HG02852 (cell line): Measurements from ENCODE around the gene PRKG1.

Experiments used
- ATAC-seq: cut with Tn5 transposase; IDR thresholded peaks from one replicate; pipeline ENCODE4 v1.9.1; 2021; ENCODE audit warnings: mild to moderate bottlenecking, moderate library complexity; ENCODE audit not compliant: unreplicated experiment

Gene PRKG1

GRCh38 chr10:51770709-51771108, 696.4 kb downstream of the PRKG1 start:
- no peak for ATAC-seq

DNA sequence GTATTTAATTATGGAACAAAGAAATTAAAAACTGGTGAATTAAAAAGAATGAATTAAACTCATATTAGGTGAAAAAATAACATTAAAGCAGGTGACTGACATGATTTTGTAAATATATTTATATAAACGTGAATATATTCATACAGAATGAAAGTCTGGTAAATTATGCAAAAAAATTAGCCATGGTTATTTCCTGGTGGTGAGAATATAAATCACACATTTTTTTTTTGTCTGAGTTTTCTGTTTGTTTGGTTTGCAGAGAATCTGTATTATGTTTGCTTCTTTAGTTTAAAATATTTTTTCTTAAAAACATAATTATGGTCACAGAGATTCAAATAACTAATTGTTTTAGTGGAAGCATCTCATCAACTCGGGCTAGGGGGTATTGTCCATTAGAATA, 698.1 kb downstream of the PRKG1 start:
- no peak for ATAC-seq

GRCh38 chr10:51773681-51774080, 699.4 kb downstream of the PRKG1 start:
- ATAC-seq = no peak

DNA sequence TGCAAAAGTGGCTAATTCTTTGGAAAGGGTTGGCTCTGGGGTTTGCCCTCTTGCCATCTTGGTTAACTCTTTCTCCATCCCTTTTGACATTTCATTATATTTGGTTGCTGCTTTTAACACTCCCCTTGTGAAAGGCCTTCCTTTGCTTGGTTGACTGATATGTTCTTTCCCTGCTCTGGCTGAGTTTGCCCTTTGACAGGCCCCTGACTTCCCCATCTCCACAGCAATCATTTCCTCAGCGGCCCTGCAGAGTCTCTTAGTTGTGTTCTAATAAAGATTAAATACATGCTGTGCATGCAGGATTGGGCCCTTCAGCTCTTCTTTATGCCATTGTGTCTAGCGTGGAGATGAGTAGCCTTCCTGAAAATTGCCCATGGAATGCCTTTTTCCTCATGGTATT, 709.7 kb downstream of the PRKG1 start:
- ATAC-seq = no peak

DNA sequence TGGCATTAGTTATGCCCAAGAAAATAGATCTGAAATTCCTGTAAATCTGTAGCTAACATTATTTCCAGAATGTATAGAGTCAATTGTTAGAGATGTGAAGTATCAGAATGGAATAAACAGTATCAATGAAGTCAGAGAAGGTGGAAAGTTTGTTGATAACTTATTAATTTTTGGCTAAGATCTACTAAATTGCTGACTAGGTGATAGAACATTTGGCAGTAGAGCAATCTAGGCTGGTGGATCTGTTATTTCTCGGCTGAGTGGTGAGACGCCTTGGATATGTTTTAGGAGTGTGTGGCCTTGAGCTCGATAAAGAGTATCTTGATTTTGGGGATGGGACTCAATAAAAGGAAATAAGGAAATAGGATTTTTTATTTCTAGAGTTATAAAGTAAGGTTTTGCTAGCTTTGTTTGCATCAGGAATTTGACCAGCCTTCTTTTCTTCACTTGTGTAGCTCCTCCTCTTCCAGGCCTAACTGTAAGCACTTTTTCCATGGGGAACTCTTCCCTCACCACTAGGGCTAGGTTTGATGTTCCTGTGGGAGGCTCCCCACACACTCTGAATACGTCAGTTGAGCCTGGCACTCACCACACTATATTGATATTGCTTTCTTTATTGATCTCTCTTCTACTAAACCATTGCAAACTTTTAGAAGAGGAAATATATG, 711.9 kb downstream of the PRKG1 start:
- ATAC-seq = no peak

DNA sequence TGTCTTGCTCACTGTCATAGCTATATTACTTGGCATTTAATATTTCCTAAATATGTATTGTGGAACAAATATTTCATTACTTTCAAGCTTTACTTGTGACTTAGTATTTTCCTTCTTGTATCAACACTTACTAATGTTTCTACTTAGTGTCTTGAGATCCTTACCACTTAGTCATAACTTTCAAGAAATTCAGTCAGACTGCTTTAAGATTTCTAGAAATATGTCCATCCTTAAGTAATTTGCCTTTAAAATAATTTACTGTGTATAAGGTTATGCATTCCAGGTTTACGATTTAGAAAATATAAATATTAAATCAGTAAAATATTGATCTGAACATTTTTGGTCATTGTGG, 712.4 kb downstream of the PRKG1 start:
- ATAC-seq = no peak

GRCh38 chr10:51788273-51788672, 714.0 kb downstream of the PRKG1 start:
- no peak for ATAC-seq

DNA sequence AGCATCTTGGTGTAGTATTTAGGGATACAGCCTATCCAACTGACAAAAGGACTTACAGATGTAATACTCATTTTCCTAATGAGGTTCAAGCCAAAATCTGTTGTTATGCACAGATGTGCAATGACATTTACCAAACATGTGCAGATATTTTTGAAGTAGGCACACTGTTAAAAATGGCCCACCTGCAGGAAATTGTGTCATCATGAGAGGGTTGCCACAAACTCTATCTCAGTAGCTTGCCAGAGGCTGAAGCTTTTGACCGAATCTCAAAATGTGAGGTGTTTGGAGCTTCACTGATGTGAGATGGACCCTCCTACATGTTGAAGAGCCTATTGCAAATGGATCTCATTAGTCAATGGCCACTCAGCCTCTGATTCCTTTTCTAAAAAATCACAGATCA, 714.8 kb downstream of the PRKG1 start:
- ATAC-seq = no peak

DNA sequence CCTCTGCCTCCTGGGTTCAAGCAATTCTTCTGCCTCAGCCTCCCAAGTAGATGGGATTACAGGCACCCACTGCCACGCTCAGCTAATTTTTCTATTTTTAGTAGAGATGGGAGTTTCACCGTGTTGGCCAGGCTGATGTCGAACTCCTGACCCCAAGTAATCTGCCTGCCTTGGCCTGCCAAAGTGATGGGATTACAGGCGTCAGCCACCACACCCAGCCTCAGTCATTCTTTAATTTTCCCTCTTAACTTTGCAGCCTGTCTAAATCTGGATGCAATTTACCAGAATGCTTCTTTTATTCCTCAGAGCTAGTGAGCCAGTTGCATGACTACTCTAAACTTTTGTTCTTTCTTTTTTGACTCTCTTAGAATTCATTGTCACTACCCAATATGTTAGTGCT, 715.6 kb downstream of the PRKG1 start:
- ATAC-seq = no peak

DNA sequence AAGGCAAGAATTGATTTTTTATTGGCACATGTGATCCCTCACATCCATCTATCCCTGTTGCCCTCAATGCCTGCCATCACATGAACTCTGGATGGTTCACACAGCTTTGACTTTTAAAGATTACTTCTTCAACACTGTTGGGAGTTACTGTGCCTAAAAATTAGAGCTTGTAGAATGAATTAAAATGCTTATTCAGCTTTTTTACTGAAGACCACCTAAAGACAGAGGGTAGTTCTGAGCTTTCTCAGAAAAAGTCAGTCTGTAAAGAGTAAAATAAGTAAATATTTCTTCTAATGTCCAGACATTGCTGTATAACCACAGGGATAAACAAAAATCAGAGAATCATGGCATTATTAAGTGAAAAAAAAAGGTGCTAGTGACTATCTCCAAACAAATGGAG, 718.4 kb downstream of the PRKG1 start:
- ATAC-seq = no peak

DNA sequence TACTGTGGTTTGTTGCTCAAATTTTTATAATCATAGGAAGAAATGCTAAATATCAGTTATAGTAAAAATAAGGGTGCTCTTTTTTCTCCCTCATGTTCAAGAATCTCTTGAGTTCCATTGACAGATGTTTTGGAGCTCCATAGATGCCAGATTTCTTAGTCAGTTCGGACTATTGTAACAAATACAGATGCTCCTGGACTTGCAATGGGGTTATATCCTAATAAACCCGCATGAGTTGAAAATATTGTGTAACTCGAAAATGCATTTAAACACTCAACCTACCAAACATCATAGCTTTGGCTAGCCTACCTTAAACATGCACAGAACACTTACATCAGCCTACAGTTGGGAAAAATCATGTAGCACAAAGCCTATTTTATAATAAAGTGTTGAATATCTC, 725.8 kb downstream of the PRKG1 start:
- no peak for ATAC-seq

DNA sequence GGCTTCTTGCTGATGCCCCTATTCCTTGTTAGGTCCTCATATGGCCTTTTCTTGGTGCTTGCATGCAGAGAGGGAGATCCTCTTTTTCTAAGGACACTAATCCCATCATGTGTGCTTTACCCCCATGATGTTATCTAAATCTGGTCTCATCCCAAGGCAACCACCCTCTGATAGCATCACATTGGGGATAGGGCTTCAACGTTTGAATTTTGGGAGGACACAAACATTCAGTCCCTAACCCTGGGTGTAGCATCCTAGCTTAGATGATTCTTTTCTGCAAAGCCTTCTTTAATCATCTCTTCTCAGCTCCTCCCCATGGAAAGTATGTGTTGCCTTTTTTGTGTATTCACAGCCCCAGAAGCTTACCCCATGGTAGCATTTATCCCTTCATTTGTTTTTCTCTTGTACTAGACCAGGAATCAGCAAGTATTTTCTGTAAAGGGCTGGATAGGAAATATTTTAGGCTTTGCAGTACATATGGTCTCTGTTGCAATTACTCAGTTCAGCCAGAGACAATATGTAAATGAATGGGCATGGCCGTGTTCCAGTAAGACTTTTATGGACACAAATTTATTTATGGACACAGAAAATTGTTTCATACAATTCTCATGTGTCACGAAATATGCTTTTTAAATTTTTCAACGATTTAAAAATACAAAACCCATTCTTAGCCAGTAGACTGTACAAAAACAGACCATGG, 726.6 kb downstream of the PRKG1 start:
- ATAC-seq = no peak

GRCh38 chr10:51802030-51802429, 727.7 kb downstream of the PRKG1 start:
- no peak for ATAC-seq

- ATAC-seq = no peak
Observed at GRCh38 chr10:51804866-51805265, 730.6 kb downstream of the PRKG1 start.

DNA sequence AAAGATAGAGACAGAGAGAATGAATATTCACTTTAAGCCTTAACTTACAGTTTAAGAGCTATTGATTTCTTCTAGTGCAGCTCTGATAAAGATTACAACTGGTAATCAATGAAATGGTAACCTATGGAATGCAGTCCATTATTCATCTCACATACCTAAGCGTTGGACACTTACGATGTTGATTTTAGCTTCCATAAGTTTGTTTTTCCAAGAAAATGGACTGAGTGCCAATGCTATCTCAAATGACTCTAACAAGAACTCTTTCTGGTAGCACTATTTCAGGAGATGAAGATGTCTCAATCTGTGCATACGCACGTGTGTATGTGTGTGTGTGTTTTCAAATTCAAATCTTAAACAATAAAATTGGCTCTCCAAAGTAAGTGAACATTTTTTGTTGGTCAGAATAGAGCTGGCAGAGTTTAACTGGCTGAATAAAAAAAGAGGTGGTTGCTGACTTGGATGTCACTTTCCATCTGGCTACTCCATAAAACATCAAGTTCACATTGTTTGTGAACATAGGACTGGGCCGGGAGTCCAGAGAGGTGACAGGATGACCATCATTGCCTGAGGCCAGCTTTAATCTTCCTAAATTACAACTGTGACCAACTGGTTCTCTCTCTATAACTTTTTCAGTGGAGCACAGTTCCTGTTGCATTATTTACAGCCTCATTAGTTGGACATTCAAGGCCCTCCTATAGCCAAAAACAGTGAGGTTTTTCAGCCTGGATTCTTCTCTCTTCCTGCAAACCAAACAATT, 732.0 kb downstream of the PRKG1 start:
- ATAC-seq = no peak

DNA sequence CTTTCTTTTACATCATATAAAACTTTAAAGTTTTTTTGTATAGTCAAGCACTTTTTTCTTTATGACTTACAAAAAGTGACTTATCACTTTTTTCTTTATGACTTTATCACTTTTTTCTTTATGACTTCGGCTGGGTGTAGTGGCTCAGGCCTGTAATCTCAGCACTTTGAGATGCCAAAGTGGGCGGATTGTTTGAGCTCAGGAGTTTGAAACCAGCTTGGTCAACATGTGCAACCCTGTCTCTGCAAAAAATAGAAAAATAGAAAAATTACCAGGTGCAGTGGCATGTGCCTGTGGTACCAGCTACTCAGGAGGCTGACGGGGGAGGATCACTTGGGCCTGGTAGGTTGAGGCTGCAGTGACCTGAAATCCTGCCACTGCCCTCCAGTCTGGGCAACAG, 733.9 kb downstream of the PRKG1 start:
- no peak for ATAC-seq

- ATAC-seq = no peak
Observed at GRCh38 chr10:51815723-51816122, 741.4 kb downstream of the PRKG1 start.

DNA sequence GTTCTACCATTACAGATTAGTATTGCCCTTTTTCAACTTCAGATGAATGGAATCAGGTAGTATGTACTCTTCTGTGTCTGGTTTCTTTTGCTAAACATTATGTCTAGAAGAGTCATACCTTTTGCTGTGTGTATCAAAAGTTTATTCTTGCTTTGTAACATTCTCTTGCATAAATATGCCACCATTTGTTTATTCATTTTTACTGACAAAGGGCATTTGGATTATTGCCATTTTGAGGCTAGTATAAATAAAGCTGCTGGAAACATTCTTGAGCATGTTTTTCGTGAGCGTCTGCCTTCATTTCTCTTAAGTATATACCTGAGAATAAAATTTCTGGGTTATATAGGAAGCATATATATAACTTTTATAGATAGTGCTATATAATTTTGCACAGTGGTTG, 746.8 kb downstream of the PRKG1 start:
- ATAC-seq = no peak

DNA sequence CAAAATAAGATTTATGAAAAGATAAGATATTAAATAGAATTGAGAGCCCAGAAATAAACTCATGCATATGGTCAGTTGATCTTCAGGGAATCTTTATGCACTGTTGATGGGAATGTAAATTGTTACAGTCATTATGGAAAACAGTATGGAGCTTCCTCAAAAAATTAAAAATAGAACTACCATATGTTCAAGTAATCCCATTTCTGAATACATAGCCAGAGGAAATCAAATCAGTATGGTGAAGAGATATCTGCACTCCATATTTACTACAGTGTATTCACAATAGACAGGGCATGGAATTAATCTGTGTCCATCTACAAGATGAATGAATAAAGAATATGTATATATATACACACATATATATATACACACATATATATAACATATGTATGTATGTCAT, 747.5 kb downstream of the PRKG1 start:
- ATAC-seq = no peak

GRCh38 chr10:51832652-51833383, 758.5 kb downstream of the PRKG1 start:
- ATAC-seq = peak; percentile 90

- no peak for ATAC-seq
Observed at GRCh38 chr10:51834548-51834947, 760.3 kb downstream of the PRKG1 start.

DNA sequence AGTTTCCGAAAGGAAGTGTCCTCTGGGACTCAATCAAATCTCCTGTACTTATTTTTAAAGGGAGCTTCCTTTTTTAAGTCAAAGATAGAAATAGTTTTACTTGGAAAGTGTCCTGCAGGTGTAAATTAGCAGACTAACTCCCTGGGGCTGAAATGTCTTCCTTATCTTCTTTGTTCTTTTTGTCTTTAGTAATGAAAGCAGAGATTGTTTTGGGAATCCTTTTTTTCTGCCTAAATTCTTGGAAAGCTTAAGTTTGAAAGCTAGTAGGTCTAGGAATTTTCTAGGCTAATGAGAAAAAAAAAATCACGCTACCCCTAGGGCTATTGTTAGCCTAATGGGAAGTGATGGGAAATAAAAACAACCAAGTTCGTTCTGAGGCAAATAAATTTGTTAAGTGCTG, 764.2 kb downstream of the PRKG1 start:
- no peak for ATAC-seq
